LNCaP clone FGC (cell line): Measurements from ENCODE around the gene ANKS6.

ENCODE experiments used
- DNase-seq: peaks from one replicate; pipeline ENCODE4 v3.0.0-alpha.2; 2011; ENCODE audit warnings: low read depth
- H3K4me3 ChIP-seq: 2 replicates; pipeline ENCODE4 v1.5.1; 2011; ENCODE audit warnings: mild to moderate bottlenecking, low read depth, low read length, control low read depth
- TF ChIP-seq, protein P1 (sequence below): IDR thresholded peaks from 2 replicates; pipeline ENCODE4 v1.5.1; 2012; ENCODE audit warnings: mild to moderate bottlenecking; ENCODE audit not compliant: control insufficient read depth, insufficient read depth; ENCODE audit errors: extremely low read depth

ANKS6 gene

DNA sequence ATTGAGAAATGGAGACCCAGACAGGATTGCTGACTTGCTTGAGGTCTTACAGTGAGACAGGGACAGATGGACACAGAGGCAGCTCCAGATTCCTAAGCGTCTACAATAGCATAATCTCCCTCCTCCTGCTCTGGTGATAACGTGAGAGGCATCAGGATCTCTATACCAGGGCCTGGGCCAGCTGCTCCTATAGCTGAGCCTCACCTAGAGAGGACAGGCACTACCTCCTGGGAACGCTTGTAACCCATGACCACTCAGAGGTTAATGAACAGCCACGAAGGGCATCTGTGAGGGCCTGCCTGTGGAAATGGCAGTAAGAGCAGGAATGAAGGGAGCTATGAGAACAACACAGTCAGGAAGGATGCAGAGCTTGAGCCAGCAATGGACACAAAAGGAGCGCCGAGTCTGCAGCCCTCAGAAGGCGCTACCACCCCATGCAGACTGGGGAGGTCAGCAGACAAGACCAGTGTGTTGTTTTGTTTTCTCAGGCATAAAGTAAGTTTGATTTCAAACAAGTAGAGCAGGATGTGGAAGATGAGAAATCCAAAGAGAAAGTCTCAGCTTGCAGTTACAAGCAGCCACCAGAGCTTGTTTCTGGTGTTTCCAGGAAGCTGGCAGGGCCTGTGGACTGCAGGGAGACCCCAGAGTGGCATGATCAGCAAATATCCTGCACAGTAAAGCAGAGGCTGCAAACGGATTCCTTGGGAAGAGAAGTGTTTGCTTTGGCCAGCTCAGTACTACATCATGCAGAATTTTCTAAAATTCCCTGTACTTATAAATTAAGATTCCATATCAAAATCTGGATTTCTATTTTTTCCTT lies 17.4 kb downstream of the ANKS6 start:
- TF ChIP-seq, protein P1, sequence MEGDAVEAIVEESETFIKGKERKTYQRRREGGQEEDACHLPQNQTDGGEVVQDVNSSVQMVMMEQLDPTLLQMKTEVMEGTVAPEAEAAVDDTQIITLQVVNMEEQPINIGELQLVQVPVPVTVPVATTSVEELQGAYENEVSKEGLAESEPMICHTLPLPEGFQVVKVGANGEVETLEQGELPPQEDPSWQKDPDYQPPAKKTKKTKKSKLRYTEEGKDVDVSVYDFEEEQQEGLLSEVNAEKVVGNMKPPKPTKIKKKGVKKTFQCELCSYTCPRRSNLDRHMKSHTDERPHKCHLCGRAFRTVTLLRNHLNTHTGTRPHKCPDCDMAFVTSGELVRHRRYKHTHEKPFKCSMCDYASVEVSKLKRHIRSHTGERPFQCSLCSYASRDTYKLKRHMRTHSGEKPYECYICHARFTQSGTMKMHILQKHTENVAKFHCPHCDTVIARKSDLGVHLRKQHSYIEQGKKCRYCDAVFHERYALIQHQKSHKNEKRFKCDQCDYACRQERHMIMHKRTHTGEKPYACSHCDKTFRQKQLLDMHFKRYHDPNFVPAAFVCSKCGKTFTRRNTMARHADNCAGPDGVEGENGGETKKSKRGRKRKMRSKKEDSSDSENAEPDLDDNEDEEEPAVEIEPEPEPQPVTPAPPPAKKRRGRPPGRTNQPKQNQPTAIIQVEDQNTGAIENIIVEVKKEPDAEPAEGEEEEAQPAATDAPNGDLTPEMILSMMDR: no peak
- no peak overlapping the region for H3K4me3 ChIP-seq
- peak; percentile 18 for DNase-seq

DNA sequence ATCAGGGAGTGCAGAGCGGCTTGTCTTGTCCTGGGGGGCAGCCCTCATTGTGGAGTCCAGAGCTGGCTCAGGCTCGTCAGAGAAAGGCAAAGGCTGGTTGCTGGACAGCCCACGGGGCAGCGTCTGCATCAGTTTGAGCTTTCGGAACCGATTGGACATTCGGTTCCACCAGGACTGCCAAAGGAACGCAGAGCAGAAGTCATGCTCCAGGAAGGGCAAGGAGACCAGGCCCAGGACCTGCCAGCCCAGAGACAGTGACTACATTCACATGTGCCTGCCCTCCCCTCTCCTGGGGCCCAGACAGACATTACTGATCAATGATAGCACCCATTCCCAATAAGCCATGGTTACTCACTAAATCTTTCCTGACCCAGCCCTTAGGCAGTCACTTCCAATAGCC lies 18.1 kb downstream of the ANKS6 start:
- no peak overlapping the region for H3K4me3 ChIP-seq
- TF ChIP-seq, protein P1: no peak
- no peak for DNase-seq

DNA sequence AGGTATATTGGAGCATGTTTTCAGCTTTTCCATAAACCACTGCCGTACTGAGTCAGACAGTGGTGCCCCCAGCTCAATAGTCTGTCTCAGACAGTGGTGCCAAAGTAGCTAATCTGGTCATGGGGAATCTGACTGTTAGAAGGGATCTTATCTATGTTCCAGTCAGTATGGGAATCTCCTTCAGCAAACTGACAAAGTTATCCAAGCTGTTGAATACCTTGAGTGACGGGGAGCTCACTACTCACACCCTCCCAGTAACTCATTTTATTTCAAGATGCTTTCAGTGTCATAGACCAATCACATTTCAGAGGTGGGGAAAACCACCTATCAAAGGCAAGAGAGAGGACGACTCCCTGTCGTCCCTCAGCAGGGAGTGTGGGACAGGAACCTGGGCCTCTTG lies 18.7 kb downstream of the ANKS6 start:
- no peak for DNase-seq
- H3K4me3 ChIP-seq: no peak overlapping the region
- TF ChIP-seq, protein P1: no peak

DNA sequence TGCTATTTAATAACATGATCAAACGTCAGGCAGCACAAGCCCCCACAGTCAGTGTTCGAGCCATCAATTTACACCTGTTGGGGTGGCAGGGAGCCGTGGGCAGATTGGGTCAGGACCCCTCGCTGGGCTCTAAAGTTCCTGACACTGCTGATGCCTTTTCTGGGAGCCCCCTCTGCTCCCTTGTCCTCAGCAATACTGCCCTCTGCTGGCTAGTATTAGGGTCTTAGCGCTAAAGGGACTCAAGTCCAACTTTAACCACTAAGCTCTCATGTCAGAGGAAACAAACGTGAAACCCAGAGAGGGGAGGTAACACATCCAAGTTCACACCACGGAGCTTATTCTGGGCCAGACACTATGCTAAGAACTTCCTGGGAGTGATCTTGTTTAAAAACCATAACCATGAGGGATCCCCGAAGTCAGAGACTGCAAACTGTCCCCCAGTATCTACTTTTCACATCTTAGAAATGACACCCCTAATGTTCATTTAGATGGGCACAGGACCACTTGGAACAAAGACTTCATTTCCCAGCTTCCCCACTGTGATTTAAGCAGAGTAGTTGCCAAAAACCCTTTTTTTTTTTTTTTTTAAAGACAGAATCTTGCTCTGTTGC lies 20.4 kb downstream of the ANKS6 start:
- TF ChIP-seq, protein P1: peak; percentile 79
- H3K4me3 ChIP-seq: no peak overlapping the region
- peak; percentile 17 for DNase-seq

DNA sequence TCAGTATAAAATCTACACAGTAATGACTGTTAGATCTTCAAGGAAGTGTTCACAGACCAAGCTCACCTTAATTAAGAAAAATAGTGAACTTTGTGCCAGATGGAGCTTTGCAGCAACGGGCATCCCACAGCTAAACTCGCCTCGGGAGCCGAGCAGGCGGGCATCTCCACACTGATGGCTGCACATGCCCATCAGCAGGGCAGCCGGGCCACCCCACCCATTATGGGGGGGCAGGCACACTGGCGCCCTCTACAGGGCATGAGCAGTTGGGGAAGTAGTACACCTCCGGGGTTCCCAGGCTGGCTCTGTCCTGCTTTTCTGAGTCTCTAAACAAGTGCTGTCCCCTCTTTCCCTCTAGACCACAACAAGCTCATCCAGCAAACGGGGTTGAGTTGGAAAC lies 21.6 kb downstream of the ANKS6 start:
- no peak for DNase-seq

DNA sequence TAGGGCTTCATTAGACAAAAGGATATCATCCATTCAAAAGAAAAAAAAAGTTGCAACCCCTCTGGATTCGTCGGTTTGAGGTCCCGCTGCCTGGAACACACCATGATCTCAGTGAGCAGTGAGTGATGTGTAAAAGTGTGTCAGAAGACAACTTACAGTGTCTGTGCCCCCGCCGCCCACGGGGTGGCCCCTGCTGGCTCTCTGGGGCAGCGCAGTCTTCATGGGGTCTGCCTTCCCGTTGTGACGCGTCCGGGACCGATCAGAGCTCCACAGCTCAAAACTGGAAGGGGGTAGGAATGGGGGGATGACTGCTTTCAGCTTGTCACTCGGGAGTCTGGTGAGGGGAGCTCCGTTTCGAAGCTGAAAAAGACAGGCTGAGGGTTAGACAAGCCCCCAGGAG lies 22.6 kb downstream of the ANKS6 start:
- TF ChIP-seq, protein P1: no peak
- H3K4me3 ChIP-seq: no peak overlapping the region
- DNase-seq: no peak

More for the DNA sequence above, 21.6 kb downstream of the ANKS6 start:
- H3K4me3 ChIP-seq: no peak overlapping the region
- TF ChIP-seq, protein P1: peak; percentile 57
